Measurements from ENCODE around the gene OR1S2. TPM values are rescaled to one million over a fixed set of nuclear protein-coding genes. Genes with fewer than 3 reads are reported as not detected.

The OR1S2 gene
- total RNA-seq, 1 donor from 2014 or later = not detected

GRCh38 chr11:58199271-58199670 is 4.7 kb downstream of the OR1S2 start:
- no peak overlapping the region for H3K4me3 ChIP-seq (ENCODE audit: low read depth, low read length)
- no peaks in the 10 kb centered on the region for H3K27me3 ChIP-seq (ENCODE audit: control insufficient read depth, insufficient read depth, low read length)
- TF ChIP-seq CTCF (IDR thresholded peaks at IDR 0.05; ENCODE audit: insufficient read depth, low read length, severe bottlenecking) = no peak
- H3K36me3 ChIP-seq (ENCODE audit: control insufficient read depth, insufficient read depth, low read length) = no peaks in the 10 kb centered on the region
- no peak for FAIRE-seq
- DNase-seq (ENCODE audit: low read depth) = no peak

DNA sequence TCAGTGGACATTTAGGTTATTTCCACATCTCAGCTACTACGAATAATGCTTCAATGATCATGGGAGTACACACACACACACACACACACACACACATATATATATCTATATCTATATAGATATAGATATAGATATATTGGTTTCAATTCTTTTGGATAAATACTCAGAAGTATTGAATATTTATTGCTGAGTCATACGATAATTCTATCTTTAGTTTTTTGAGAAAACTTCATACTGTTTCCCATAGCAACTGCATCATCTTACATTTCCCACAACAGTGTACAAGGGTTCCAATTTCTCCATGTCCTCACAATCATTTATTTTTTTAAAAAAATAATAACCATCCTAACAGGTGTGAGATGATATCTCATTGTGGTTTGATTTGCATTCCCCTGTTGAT is 8.0 kb downstream of the OR1S2 start:
- Histone ChIP-seq H3K4me3 (ENCODE audit: low read depth, low read length) (no peak overlapping the region), H3K36me3 (ENCODE audit: control insufficient read depth, insufficient read depth, low read length) (no peaks in the 10 kb centered on the region), H3K27me3 (ENCODE audit: control insufficient read depth, insufficient read depth, low read length) (no peaks in the 10 kb centered on the region)
- DNase-seq (ENCODE audit: low read depth) (no peak), FAIRE-seq (no peak)
- TF ChIP-seq CTCF (IDR thresholded peaks at IDR 0.05; ENCODE audit: insufficient read depth, low read length, severe bottlenecking) = no peak

- DNase-seq (ENCODE audit: low read depth) = no peak
- no peaks in the 10 kb centered on the region for H3K27me3 ChIP-seq (ENCODE audit: control insufficient read depth, insufficient read depth, low read length)
- no peak overlapping the region for H3K4me3 ChIP-seq (ENCODE audit: low read depth, low read length)
- no peak for TF ChIP-seq CTCF (IDR thresholded peaks at IDR 0.05; ENCODE audit: insufficient read depth, low read length, severe bottlenecking)
- no peaks in the 10 kb centered on the region for H3K36me3 ChIP-seq (ENCODE audit: control insufficient read depth, insufficient read depth, low read length)
- no peak for FAIRE-seq
These were observed 10.6 kb downstream of the OR1S2 start for GRCh38 chr11:58193391-58193790.

- FAIRE-seq (no peak), DNase-seq (ENCODE audit: low read depth) (no peak)
- no peaks in the 10 kb centered on the region for H3K36me3 ChIP-seq (ENCODE audit: control insufficient read depth, insufficient read depth, low read length)
- H3K27me3 ChIP-seq (ENCODE audit: control insufficient read depth, insufficient read depth, low read length) = no peaks in the 10 kb centered on the region
- no peak overlapping the region for H3K4me3 ChIP-seq (ENCODE audit: low read depth, low read length)
- no peak for TF ChIP-seq CTCF (IDR thresholded peaks at IDR 0.05; ENCODE audit: insufficient read depth, low read length, severe bottlenecking)
These were observed 11.7 kb downstream of the OR1S2 start for GRCh38 chr11:58192229-58192628.

DNA sequence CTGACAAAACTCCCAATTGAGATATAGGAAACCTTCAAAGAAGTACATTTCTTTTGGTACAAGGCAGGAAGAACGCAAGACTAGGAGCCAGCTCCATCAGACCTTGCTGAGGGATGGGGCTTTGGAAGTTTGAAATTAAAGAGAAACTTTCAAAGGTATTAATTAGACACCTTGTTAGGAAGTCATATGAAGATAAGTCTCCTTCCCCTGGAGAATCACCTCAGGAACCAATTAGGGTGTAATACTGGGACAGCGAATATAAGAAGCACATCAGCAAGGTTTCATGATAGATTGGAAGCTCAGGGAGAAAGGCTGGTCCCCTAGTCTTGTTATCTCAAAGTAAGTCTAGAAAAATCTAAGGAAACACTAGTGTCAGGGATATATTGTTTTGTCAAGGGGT is 15.2 kb downstream of the OR1S2 start, which contains the start of gene OR9Q2:
OR9Q2 (plus strand) TSS at position 301 of the 400 bp plus-strand sequence. CDS start 1,421 bp downstream, outside the sequence.
- H3K4me3 ChIP-seq (ENCODE audit: low read depth, low read length) = no peak within 1 kb of the TSS
- no peaks in the 10 kb centered on the region for H3K27me3 ChIP-seq (ENCODE audit: control insufficient read depth, insufficient read depth, low read length)
- FAIRE-seq = no peak
- H3K36me3 ChIP-seq (ENCODE audit: control insufficient read depth, insufficient read depth, low read length) = no peaks in the 10 kb centered on the region
- DNase-seq (ENCODE audit: low read depth) = no peak
- no peak for TF ChIP-seq CTCF (IDR thresholded peaks at IDR 0.05; ENCODE audit: insufficient read depth, low read length, severe bottlenecking)

DNA sequence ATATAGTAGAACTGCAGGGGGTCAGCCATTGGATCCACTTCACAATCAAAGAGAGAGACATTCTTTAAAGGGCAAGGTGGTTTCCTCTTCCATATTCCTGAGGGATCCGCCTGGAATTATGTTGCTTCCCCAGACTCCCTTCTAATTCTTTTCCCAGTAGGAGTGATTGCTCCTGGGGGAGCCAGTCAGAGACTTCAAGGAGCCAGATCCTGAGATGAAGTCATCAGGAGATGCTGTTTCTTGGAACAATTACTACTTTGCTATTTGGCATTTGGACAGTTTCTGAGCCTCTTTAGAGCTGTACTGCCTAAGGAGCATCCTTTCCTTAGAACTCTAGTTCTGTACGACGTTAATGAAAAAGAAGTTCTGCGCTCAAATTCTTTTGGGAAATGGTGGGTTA is 17.0 kb downstream of the OR1S2 start:
- no peaks in the 10 kb centered on the region for H3K36me3 ChIP-seq (ENCODE audit: control insufficient read depth, insufficient read depth, low read length)
- FAIRE-seq (no peak), DNase-seq (ENCODE audit: low read depth) (no peak)
- no peak overlapping the region for H3K4me3 ChIP-seq (ENCODE audit: low read depth, low read length)
- TF ChIP-seq CTCF (IDR thresholded peaks at IDR 0.05; ENCODE audit: insufficient read depth, low read length, severe bottlenecking) = no peak
- no peaks in the 10 kb centered on the region for H3K27me3 ChIP-seq (ENCODE audit: control insufficient read depth, insufficient read depth, low read length)

All from bronchial epithelial cell (primary cell).